H9 (cell line): ENCODE measurements around the gene AKR1C2. TPM values are rescaled to one million over a fixed set of nuclear protein-coding genes. Genes with fewer than 3 reads are reported as not detected.

Experiments used
- DNase-seq: peaks from one replicate; pipeline ENCODE4 v3.0.0-alpha.2; 2017
- H2AFZ ChIP-seq: one replicate; pipeline ENCODE4 v1.6.1; 2013; ENCODE audit warnings: mild to moderate bottlenecking, low read length, control low read depth, moderate library complexity
- H2AK5ac ChIP-seq: 2 replicates; pipeline ENCODE4 v1.6.1; 2013; ENCODE audit warnings: low read length, control low read depth, mixed read lengths; ENCODE audit not compliant: insufficient read length
- H2BK120ac ChIP-seq: one replicate; pipeline ENCODE4 v1.6.1; 2013; ENCODE audit warnings: low read depth, mild to moderate bottlenecking, low read length, control low read depth, inconsistent platforms; ENCODE audit not compliant: poor library complexity, severe bottlenecking
- H2BK12ac ChIP-seq: 2 replicates; pipeline ENCODE4 v1.6.1; 2013; ENCODE audit warnings: low read length, control low read depth, mixed read lengths, low read depth; ENCODE audit not compliant: insufficient read length
- H2BK15ac ChIP-seq: 2 replicates; pipeline ENCODE4 v1.6.1; 2013; ENCODE audit warnings: low read depth, low read length, control low read depth
- H2BK20ac ChIP-seq: one replicate; pipeline ENCODE4 v1.6.1; 2013; ENCODE audit warnings: low read depth, mild to moderate bottlenecking, low read length, control low read depth, inconsistent platforms; ENCODE audit not compliant: poor library complexity, severe bottlenecking
- H2BK5ac ChIP-seq: 2 replicates; pipeline ENCODE4 v1.6.1; 2013; ENCODE audit warnings: low read length, control low read depth, mixed read lengths; ENCODE audit not compliant: insufficient read length
- H3K14ac ChIP-seq: 2 replicates; pipeline ENCODE4 v1.6.1; 2013; ENCODE audit warnings: low read length, control low read depth; ENCODE audit not compliant: insufficient read depth
- H3K18ac ChIP-seq: 2 replicates; pipeline ENCODE4 v1.6.1; 2013; ENCODE audit warnings: low read depth, mild to moderate bottlenecking, mixed read lengths, low read length, control low read depth; ENCODE audit not compliant: insufficient read length
- H3K23ac ChIP-seq: 2 replicates; pipeline ENCODE4 v1.6.1; 2013; ENCODE audit warnings: low read length, control low read depth, mixed read lengths, low read depth; ENCODE audit not compliant: insufficient read length
- H3K23me2 ChIP-seq: 2 replicates; pipeline ENCODE4 v1.6.1; 2013; ENCODE audit warnings: low read depth, mild to moderate bottlenecking, mixed read lengths, low read length, control low read depth; ENCODE audit not compliant: insufficient read length, poor library complexity, severe bottlenecking
- H3K27ac ChIP-seq: 2 replicates; pipeline ENCODE4 v1.5.1; 2013; ENCODE audit warnings: low read length, control low read depth, mixed read lengths, low read depth; ENCODE audit not compliant: insufficient read length
- H3K27me3 ChIP-seq: 2 replicates; pipeline ENCODE4 v1.6.1; 2013; ENCODE audit warnings: low read length, control low read depth, inconsistent platforms; ENCODE audit not compliant: insufficient read depth
- H3K4ac ChIP-seq: 2 replicates; pipeline ENCODE4 v1.6.1; 2013; ENCODE audit warnings: low read depth, mild to moderate bottlenecking, control low read depth, inconsistent platforms, low read length, moderate library complexity
- H3K4me1 ChIP-seq: 2 replicates; pipeline ENCODE4 v1.6.1; 2013; ENCODE audit warnings: low read length, control low read depth, inconsistent platforms; ENCODE audit not compliant: insufficient read depth
- H3K4me2 ChIP-seq: 2 replicates; pipeline ENCODE4 v1.6.1; 2013; ENCODE audit warnings: low read length, control low read depth, mixed read lengths; ENCODE audit not compliant: insufficient read length, insufficient read depth
- H3K56ac ChIP-seq: 2 replicates; pipeline ENCODE4 v1.6.1; 2013; ENCODE audit warnings: low read depth, mild to moderate bottlenecking, mixed read lengths, low read length, control low read depth; ENCODE audit not compliant: insufficient read length
- H3K79me1 ChIP-seq: 2 replicates; pipeline ENCODE4 v1.6.1; 2013; ENCODE audit warnings: low read depth, mild to moderate bottlenecking, moderate library complexity, low read length, control low read depth, inconsistent platforms; ENCODE audit not compliant: insufficient read depth, poor library complexity, severe bottlenecking
- H3K79me2 ChIP-seq: 2 replicates; pipeline ENCODE4 v1.6.1; 2013; ENCODE audit warnings: low read length, control low read depth, inconsistent platforms; ENCODE audit not compliant: insufficient read depth
- H3K9ac ChIP-seq: 2 replicates; pipeline ENCODE4 v1.6.1; 2013; ENCODE audit warnings: low read length, control low read depth, mixed read lengths; ENCODE audit not compliant: insufficient read length; ENCODE audit errors: extremely low read depth
- H3K9me3 ChIP-seq: one replicate; pipeline ENCODE4 v1.6.1; 2013; ENCODE audit warnings: low read depth, low read length, inconsistent platforms; ENCODE audit not compliant: control insufficient read depth
- H3T11ph ChIP-seq: one replicate; pipeline ENCODE4 v1.6.1; 2013; ENCODE audit warnings: mild to moderate bottlenecking, low read length, control low read depth, inconsistent platforms
- H4K20me1 ChIP-seq: one replicate; pipeline ENCODE4 v1.6.1; 2013; ENCODE audit not compliant: control insufficient read depth, insufficient read length, insufficient read depth
- H4K5ac ChIP-seq: 2 replicates; pipeline ENCODE4 v1.6.1; 2013; ENCODE audit warnings: low read depth, mild to moderate bottlenecking, mixed read lengths, low read length, control low read depth; ENCODE audit not compliant: insufficient read length
- H4K8ac ChIP-seq: replicated peaks from 2 replicates; pipeline ENCODE4 v1.6.1; 2013; ENCODE audit warnings: low read length, control low read depth, mixed read lengths, low read depth; ENCODE audit not compliant: insufficient read length
- H4K91ac ChIP-seq: 2 replicates; pipeline ENCODE4 v1.6.1; 2013; ENCODE audit warnings: low read depth, mild to moderate bottlenecking, moderate library complexity, mixed read lengths, low read length, control low read depth; ENCODE audit not compliant: insufficient read length
- H3K27ac Mint-ChIP-seq, 3 experiments: 2 replicates in 2 of 3; 3 replicates in 1 of 3; pipeline ENCODE4 v1.8.0; 2020 to 2021; ENCODE audit warnings: mixed read lengths in 3 of 3, mild to moderate bottlenecking in 1 of 3, moderate library complexity in 1 of 3
- H3K27me3 Mint-ChIP-seq: 2 replicates; pipeline ENCODE4 v1.8.0; 2021; ENCODE audit warnings: low read depth, mild to moderate bottlenecking, moderate library complexity, mixed read lengths
- H3K36me3 Mint-ChIP-seq, 3 experiments: 2 replicates in 2 of 3; 3 replicates in 1 of 3; pipeline ENCODE4 v1.8.0; 2020 to 2021; ENCODE audit warnings: low read depth in 3 of 3, mixed read lengths in 3 of 3; ENCODE audit not compliant: insufficient read depth in 1 of 3
- H3K4me1 Mint-ChIP-seq, 2 experiments: 2 replicates each; pipeline ENCODE4 v1.8.0; 2020; ENCODE audit warnings: mixed read lengths in 2 of 2
- H3K4me3 Mint-ChIP-seq, 2 experiments: 2 replicates in 1 of 2; 3 replicates in 1 of 2; pipeline ENCODE4 v1.8.0; 2020 to 2021; ENCODE audit warnings: mild to moderate bottlenecking in 2 of 2, mixed read lengths in 2 of 2, moderate library complexity in 1 of 2
- H3K9me3 Mint-ChIP-seq, 2 experiments: 2 replicates in 1 of 2; 3 replicates in 1 of 2; pipeline ENCODE4 v1.8.0; 2020; ENCODE audit warnings: mild to moderate bottlenecking in 2 of 2, mixed read lengths in 2 of 2, moderate library complexity in 1 of 2
- WGBS: extraction: QIAGEN DNeasy Blood & Tissue Kit; methylation state at CpG from one replicate; pipeline ENCODE4 v1.1.7; 2013; ENCODE audit warnings: missing lambda C conversion rate, low lambda C conversion rate, mixed read lengths; ENCODE audit not compliant: insufficient read length; ENCODE audit errors: extremely low coverage; 5-methylcytosine and 5-hydroxymethylcytosine counted together
- total RNA-seq: library from RNA; stranded (reverse); gene quantifications from 2 replicates; pipeline ENCODE4 v1.2.1, GENCODE V29; 2021
- TF ChIP-seq, protein P1 (sequence below): fragments of 200-600 bp; sonication (generic); conservative IDR thresholded peaks from 3 replicates; pipeline ENCODE4 v1.8.0; 2021; ENCODE audit warnings: antibody characterized with exemption, mild to moderate bottlenecking

Gene AKR1C2
- total RNA-seq, 1 experiment from 2014 or later: 0.74 TPM

DNA sequence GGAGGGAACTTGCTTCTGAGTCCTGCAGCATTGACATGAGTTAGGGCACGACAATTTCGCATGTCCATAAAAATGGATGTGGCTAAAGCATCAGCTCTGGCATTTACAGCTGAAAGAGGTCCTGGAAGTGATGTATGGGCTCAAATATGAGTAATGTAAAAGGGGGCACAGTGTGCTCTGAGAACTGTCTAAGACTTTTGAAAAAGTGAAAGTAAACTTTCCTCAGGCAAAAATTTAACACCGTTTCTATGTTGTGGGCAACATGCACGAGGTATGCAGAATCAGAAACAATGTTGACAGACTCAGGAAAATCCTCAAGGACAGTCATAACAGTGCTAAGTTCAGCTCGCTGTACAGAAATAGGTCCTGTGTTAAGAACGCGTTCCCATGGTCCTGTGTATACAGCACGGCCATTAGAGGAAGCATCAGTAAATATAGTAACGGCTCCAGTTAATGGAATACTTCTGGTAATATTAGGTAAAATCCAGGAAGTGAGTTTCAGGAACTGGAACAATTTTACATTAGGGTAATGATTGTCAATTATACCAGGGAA, 37.9 kb upstream of the AKR1C2 start:
- Histone ChIP-seq H3K4me1 (no peaks in the 10 kb centered on the region), H2BK20ac (no peak overlapping the region), H2BK120ac (no peak overlapping the region), H3K23me2 (no peaks in the 10 kb centered on the region), H4K8ac (no peak overlapping the region), H4K20me1 (no peaks in the 10 kb centered on the region), H2AFZ (no peak overlapping the region), H4K91ac (no peak overlapping the region), H3K23ac (no peak overlapping the region), H3T11ph (no peak overlapping the region), H3K9me3 (no peaks in the 10 kb centered on the region), H3K79me1 (no peaks in the 10 kb centered on the region), H3K4ac (no peak overlapping the region), H2BK15ac (no peak overlapping the region), H4K5ac (no peak overlapping the region), H3K27me3 (no peaks in the 10 kb centered on the region), H3K18ac (no peak overlapping the region), H2BK5ac (no peak overlapping the region), H3K9ac (no peak overlapping the region), H3K56ac (no peak overlapping the region), H2BK12ac (no peak overlapping the region), H3K27ac (no peak overlapping the region), H2AK5ac (no peak overlapping the region), H3K14ac (no peak overlapping the region), H3K4me2 (no peak overlapping the region), H3K79me2 (no peaks in the 10 kb centered on the region)
- no peaks in the 10 kb centered on the region for H3K4me1 Mint-ChIP-seq
- no peak overlapping the region for H3K4me3 Mint-ChIP-seq
- WGBS: no CpG with 5 or more reads among the region's 9 CpGs
- H3K36me3 Mint-ChIP-seq: peaks cover 2 to 3% (median 3%) of the 10 kb centered on the region in 3 experiments; a peak in 5 of 7 replicates
- H3K27me3 Mint-ChIP-seq: no peaks in the 10 kb centered on the region; the same call in 1 of the 2 replicates
- DNase-seq: no peak
- peaks cover 29 to 71% of the 10 kb centered on the region in 2 experiments for H3K9me3 Mint-ChIP-seq
- no peak overlapping the region for H3K27ac Mint-ChIP-seq
- TF ChIP-seq, protein P1, sequence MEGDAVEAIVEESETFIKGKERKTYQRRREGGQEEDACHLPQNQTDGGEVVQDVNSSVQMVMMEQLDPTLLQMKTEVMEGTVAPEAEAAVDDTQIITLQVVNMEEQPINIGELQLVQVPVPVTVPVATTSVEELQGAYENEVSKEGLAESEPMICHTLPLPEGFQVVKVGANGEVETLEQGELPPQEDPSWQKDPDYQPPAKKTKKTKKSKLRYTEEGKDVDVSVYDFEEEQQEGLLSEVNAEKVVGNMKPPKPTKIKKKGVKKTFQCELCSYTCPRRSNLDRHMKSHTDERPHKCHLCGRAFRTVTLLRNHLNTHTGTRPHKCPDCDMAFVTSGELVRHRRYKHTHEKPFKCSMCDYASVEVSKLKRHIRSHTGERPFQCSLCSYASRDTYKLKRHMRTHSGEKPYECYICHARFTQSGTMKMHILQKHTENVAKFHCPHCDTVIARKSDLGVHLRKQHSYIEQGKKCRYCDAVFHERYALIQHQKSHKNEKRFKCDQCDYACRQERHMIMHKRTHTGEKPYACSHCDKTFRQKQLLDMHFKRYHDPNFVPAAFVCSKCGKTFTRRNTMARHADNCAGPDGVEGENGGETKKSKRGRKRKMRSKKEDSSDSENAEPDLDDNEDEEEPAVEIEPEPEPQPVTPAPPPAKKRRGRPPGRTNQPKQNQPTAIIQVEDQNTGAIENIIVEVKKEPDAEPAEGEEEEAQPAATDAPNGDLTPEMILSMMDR: no peak
